GM10248 (cell line): ENCODE data around the gene PINLYP.
"Not testable (repeated sequence)": the region's sequence is repeated elsewhere in the genome, so short reads cannot be mapped to it uniquely, and the experiment has no call there.

Source experiments
- CTCF ChIA-PET: fragments of 300-600 bp; sonication (Branson Sonifier 250); formaldehyde crosslinking; extraction: SDS; loops from one replicate; lab custom pipeline; 2021; ENCODE audit warnings: antibody characterized with exemption; lab: Yijun Ruan, JAX
- POLR2A ChIA-PET: fragments of 350-650 bp; sonication (Branson Sonifier 250); formaldehyde crosslinking; extraction: SDS; loops from one replicate; lab custom pipeline; 2020; ENCODE audit warnings: antibody characterized with exemption; lab: Yijun Ruan, JAX
- DNase-seq: peaks from one replicate; pipeline ENCODE4 v3.0.0; 2012; ENCODE audit errors: extremely low spot score
- TF ChIP-seq, protein P1 (sequence below): IDR thresholded peaks from 2 replicates; pipeline ENCODE4 v1.5.1; 2012; ENCODE audit warnings: mild to moderate bottlenecking, low read depth; ENCODE audit errors: extremely low read depth, missing control alignments, control extremely low read depth

PINLYP gene

DNA sequence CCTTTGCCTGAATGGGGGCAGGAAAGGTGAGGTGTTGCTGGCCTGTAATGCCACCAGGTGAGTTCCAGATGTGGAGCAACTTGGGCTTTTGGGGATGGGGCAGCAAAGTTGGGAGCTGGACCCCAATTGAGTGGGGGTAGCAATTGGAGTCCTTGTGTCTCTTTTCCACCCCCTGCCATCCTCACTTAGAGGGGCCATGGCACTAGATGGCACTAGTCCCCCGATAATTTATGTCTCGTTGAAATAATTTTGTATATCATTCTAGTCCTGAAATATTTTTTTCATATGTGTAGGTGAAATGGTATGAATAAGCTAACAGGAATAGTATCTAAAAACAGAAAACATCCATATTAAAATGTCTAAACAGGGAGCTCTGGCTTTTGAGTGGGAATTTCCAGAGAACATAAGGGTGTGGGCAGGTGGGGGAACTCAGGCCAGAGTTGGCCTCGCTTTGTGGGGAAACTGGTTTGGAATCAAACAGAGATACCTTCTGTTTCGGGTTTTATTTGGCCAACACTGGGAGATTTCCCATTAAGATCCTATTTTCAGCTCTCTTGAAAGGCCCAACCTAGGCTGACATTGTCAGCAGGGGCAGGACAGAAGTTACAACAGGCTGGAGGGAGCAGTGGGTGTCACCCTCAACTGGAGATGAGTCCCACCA, 24.2 kb downstream of the PINLYP start:
- ChIA-PET CTCF (interaction anchor here (0.9 to 1.8 kb wide), 5 partner anchors 12 to 167 kb away, joined by 3 to 6 read pairs (median 3); partner anchors contain the start of gene SRRM5), POLR2A (no interaction called here)
- DNase-seq: no peak
- TF ChIP-seq, protein P1, sequence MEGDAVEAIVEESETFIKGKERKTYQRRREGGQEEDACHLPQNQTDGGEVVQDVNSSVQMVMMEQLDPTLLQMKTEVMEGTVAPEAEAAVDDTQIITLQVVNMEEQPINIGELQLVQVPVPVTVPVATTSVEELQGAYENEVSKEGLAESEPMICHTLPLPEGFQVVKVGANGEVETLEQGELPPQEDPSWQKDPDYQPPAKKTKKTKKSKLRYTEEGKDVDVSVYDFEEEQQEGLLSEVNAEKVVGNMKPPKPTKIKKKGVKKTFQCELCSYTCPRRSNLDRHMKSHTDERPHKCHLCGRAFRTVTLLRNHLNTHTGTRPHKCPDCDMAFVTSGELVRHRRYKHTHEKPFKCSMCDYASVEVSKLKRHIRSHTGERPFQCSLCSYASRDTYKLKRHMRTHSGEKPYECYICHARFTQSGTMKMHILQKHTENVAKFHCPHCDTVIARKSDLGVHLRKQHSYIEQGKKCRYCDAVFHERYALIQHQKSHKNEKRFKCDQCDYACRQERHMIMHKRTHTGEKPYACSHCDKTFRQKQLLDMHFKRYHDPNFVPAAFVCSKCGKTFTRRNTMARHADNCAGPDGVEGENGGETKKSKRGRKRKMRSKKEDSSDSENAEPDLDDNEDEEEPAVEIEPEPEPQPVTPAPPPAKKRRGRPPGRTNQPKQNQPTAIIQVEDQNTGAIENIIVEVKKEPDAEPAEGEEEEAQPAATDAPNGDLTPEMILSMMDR: no peak

DNA sequence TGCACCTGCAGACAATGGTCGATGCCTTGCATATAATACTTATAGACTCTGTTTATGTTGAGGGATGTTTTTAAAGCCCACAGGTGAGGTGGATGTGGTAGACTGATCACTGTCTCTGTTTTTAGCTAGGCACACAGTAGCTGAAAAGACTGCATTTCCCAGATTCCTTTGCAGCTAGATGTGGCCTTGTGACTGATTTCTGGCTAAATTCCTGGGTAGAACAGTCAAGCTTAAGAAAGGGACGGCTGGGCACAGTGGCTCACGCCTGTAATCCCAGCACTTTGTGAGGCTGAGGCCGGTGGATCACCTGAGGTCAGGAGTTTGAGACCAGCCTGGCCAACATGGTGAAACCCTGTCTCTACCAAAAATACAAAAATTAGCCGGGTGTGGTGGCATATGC, 24.7 kb downstream of the PINLYP start:
- POLR2A ChIA-PET, DNase-seq: not testable (repeated sequence)
- CTCF ChIA-PET: interaction anchor here (0.9 to 1.8 kb wide), 5 partner anchors 11 to 168 kb away, joined by 3 to 6 read pairs (median 3); partner anchors contain the start of gene SRRM5

DNA sequence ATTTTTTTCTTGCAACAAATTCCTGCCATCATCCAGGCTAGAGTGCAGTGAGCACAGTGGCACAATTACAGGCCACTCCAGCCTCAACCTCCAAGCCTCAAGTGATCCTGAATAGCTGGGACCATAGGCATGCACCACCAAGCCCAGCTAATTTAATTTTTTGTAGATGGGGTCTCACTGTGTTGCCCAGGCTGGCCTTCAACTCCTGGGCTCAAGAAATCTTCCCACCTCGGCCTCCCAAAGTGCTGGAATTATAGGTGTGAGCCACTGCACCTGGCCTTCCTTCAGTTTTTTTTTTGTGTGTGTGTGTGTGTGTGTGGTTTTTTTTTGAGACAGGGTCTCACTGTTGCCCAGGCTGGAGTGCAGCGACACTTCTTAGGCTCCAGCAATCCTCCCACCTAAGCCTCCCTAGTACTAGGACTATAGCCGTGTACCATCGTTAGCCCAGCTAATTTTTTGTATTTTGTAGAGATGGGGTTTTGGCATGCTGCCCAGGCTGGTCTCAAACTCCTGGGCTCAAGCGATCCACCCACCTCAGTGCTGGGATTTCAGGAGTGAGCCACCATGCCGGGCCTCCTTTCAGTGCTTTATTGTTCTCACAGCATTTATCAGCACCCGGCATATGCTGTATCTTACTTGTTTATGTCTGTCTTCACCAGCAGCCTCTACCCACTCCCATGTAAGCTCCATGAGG, 30.4 kb downstream of the PINLYP start:
- ChIA-PET CTCF (interaction anchor here (1.1 to 3.0 kb wide), 4 partner anchors 9 to 159 kb away, joined by 4 to 8 read pairs (median 4); partner anchors contain the start of gene ZNF576), POLR2A (interaction anchor here (0.7 to 1.1 kb wide), 3 partner anchors 10 to 1472 kb away, joined by 3 to 7 read pairs (median 6); partner anchors contain the start of genes IRGQ and ZNF576)
- DNase-seq: no peak
- TF ChIP-seq, protein P1: no peak

DNA sequence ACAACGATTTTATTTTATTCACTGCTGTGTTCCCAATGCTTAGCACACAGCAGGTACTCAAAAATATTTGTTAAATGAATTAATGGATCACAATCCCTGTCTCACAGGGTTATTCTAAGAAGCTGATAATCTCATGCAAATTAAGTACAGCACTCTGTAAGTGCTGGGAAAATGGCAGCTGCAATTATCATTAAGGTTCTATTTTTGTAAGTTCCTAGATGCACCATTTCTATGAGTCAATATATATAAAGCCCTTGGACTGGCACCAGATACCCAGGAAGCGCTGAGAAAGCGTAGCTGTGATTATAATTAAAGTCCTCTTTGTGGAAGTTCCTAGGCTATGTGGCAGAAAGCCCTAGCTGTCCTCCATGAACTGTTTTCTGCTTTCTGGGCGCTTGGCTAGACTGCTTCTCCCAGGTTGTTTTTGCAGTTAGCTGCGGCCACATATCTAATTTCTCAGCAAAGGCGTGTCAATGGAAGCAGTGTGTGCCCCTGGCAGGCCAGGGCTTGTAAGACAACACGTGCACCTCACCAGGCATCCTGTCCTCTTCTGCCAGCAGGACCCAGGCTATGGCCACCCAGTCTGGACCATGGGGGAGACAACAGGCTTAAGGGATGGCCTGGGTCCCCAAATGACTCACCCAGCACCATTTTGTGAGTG, 31.1 kb downstream of the PINLYP start:
- DNase-seq: no peak
- ChIA-PET POLR2A (interaction anchor here (1.1 to 1.3 kb wide), 2 partner anchors 10 to 143 kb away, joined by 3 to 7 read pairs; partner anchors contain the start of genes IRGQ and ZNF576), CTCF (interaction anchor here (1.1 to 3.0 kb wide), 4 partner anchors 10 to 160 kb away, joined by 4 to 8 read pairs (median 4); partner anchors contain the start of gene ZNF576)
- TF ChIP-seq, protein P1: no peak

DNA sequence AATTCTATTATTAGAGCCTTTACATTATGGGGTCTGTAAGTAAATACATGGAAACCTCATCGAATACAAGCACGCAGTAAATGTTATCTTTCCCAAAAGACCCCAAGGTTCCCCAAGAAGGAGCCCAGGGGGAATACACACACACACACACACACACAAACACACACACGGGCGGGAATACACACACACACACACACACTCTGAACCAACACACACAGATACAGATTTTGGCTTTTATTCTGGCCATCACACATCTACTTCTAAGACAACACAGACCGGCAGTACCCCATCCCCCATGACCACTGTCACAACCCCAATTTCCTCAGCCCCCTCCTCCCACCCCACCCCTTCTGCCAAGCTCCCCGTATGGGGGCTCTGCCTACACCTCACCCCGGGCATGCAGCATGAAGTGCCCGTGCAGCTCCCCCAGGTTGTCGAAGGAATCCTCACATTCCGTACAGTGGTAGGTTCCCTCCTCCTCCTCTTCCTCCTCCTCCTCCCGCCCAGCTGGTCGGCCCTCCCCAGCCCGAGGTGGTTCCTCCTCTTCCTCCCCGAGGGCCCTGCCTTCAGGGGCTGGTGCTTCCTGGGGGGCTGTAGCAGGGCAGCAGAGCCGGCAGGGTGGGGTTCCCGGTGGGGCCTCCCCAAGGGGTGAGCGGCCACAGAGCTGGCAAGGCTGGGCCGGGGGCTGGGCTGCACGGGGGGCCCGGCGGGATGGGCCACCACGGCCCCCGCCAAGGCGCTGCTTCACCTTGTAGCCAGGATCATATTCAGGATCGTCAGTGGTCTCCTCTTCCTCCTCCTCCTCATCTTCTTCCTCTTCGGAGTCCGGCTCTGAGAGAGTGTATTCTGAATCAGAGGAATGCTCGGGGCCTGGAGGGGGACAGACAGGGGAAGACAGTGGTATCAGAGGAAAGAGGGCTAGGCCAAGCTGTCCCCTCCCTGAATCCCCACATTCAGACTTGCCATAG, 31.9 kb downstream of the PINLYP start:
- POLR2A ChIA-PET: interaction anchor here (0.6 to 1.3 kb wide), 3 partner anchors 11 to 144 kb away, joined by 3 to 7 read pairs (median 5); partner anchors contain the start of genes IRGQ and ZNF576
- CTCF ChIA-PET: interaction anchor here (1.6 to 3.0 kb wide), 2 partner anchors 13 to 161 kb away, joined by 4 to 8 read pairs; no protein-coding TSS in a partner anchor
- DNase-seq: no peak
- TF ChIP-seq, protein P1: no peak

DNA sequence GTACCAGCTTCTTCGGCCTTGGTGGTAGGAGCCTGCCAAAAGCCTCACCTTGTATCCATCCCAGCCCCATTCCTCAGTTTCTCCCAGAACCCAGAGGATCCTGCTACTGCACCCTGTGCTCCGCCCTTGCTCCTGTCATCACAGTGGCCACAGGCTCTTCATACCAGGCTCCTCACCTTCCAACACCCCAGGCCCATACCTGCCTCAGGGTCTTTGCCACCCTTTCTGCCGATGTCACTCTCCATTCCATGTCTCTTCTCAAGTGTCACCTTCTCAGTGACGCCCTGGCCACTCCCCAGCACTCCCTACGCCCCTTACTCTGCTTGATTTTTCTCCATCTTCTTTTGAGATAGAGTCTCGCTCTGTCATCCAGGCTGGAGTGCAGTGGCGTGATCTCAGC, 34.3 kb downstream of the PINLYP start:
- no peak for DNase-seq
- POLR2A ChIA-PET: no interaction called here
- CTCF ChIA-PET: interaction anchor here (0.9 kb wide), 1 partner anchor 49 kb away, joined by 3 read pairs; no protein-coding TSS in a partner anchor
- TF ChIP-seq, protein P1: no peak
